Measurements from ENCODE around the gene MBD3L5. TPM values are rescaled to one million over a fixed set of nuclear protein-coding genes. Genes with fewer than 3 reads are reported as not detected.
A peak's percentile ranks its signal among the peaks of the same experiment; 100 is the strongest.
"Not testable (repeated sequence)": the region's sequence is repeated elsewhere in the genome, so short reads cannot be mapped to it uniquely, and the experiment has no call there.

Gene MBD3L5
- total and polyA plus RNA-seq, 12 donors: not detected

DNA sequence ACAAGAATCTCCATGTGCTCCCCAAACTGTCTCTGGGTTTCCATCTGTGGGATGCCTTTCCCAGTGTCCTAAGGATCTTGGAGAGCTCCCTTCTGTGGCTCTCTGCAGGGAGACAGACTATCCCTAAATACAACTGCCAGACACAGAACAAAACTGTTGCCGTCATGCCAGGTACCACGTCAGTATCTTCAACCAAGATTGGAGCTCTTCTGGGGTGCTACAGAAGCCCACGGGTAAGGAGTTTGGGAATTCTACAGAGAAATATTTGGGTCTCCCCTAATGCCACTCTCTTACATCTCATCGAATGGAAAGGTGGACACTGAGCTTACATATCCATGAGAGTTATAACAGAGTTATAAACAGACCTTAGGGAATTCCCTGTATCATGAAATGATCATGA, 33.0 kb downstream of the MBD3L5 start:
- no peaks in the 10 kb centered on the region for H3K9me3 ChIP-seq (replicated peaks in 1 of 3)
- intact Hi-C loops (cut with DNase I): no loop called here
- H3K27me3 ChIP-seq: no peaks in the 10 kb centered on the region
- H3K27ac ChIP-seq: no peak overlapping the region
- WGBS, 4 donors: 74 to 86% (median 76%) methylated on average over 4 of the region's 4 CpGs
- peak in 1 of 7 donors; percentile 46 for DNase-seq
- TF ChIP-seq POLR2A (IDR thresholded peaks at IDR 0.05): no peak
- TF ChIP-seq, protein P1, sequence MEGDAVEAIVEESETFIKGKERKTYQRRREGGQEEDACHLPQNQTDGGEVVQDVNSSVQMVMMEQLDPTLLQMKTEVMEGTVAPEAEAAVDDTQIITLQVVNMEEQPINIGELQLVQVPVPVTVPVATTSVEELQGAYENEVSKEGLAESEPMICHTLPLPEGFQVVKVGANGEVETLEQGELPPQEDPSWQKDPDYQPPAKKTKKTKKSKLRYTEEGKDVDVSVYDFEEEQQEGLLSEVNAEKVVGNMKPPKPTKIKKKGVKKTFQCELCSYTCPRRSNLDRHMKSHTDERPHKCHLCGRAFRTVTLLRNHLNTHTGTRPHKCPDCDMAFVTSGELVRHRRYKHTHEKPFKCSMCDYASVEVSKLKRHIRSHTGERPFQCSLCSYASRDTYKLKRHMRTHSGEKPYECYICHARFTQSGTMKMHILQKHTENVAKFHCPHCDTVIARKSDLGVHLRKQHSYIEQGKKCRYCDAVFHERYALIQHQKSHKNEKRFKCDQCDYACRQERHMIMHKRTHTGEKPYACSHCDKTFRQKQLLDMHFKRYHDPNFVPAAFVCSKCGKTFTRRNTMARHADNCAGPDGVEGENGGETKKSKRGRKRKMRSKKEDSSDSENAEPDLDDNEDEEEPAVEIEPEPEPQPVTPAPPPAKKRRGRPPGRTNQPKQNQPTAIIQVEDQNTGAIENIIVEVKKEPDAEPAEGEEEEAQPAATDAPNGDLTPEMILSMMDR (IDR thresholded peaks at IDR 0.05): no peak
- no peaks in the 10 kb centered on the region for H3K4me1 ChIP-seq (replicated peaks in 1 of 2)
- H3K4me3 ChIP-seq: no peak overlapping the region
- H3K36me3 ChIP-seq (replicated peaks in 1 of 2): no peaks in the 10 kb centered on the region

DNA sequence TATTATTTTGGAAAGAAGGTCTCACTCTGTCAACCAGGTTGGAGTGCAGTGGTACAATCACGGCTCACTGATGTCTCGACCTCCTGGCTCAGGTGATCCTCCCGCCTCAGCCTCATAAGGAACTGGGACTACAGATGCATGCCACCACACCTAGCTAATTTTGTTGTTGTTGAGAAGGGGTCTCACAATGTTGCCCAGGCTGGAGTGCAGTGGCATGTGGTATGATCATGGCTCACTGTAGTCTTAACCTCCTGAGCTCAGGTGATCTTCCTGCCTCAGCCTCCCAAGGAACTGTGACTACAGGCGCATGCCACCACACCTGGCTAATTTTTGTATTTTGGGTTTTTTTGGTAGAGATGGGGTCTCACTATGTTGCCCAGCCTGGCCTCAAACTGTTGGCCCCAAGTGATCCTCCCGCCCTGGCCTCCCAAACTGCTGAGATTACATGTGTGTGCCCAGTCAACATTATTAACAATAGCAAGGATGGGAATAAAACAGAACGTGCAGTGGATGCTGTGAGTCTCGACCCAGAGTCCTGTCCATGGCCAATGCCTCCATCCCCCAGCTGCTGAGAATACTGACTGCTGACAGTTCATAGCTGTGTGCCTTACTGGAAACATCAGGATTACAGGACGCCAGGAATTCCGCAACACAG, 33.5 kb downstream of the MBD3L5 start:
- Histone ChIP-seq H3K36me3 (replicated peaks in 1 of 2) (no peaks in the 10 kb centered on the region), H3K27ac (no peak overlapping the region), H3K4me1 (replicated peaks in 1 of 2) (no peaks in the 10 kb centered on the region), H3K27me3 (no peaks in the 10 kb centered on the region), H3K4me3 (no peak overlapping the region), H3K9me3 (replicated peaks in 1 of 3) (no peaks in the 10 kb centered on the region)
- TF ChIP-seq, protein P1 (IDR thresholded peaks at IDR 0.05): no peak
- no peak for TF ChIP-seq POLR2A (IDR thresholded peaks at IDR 0.05)
- DNase-seq: peak in 1 of 7 donors; percentile 45
- intact Hi-C loops (cut with DNase I): no loop called here
- WGBS, 4 donors: 83 to 90% (median 86%) methylated on average over 8 to 9 of the region's 9 CpGs

DNA sequence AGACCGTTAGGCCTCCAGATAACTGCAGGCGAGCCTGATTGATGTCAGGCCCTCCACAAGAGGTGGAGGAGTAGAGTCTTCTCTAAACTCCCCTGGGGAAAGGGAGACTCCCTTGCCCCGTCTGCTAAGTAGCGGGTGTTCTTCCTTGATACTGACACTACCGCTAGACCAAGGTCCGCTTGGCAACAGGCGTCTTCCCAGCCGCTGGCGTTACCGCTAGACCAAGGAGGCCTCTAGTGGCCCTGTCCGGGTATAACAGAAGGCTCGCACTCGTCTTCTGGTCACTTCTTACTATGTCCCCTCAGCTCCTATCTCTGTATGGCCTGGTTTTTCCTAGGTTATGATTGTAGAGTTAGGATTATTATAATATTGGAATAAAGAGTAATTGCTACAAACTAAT, 36.7 kb downstream of the MBD3L5 start:
- Histone ChIP-seq H3K4me1 (replicated peaks in 1 of 2) (peaks cover 5 to 14% of the 10 kb centered on the region in 2 donors), H3K36me3 (replicated peaks in 1 of 2) (peaks cover 0 to 12% of the 10 kb centered on the region in 2 donors)
- H3K27ac ChIP-seq; H3K4me3 ChIP-seq; H3K9me3 ChIP-seq (replicated peaks in 1 of 3); intact Hi-C loops (cut with DNase I); H3K27me3 ChIP-seq: not testable (repeated sequence)
- TF ChIP-seq, protein P1 (IDR thresholded peaks at IDR 0.05): peak in 2 of 6 experiments; percentile 13 to 27
- 44 to 54% (median 49%) methylated on average over 10 to 13 of the region's 13 CpGs for WGBS, 4 donors
- DNase-seq: peak in 6 of 7 donors; percentile 29 to 61 (median 38)

DNA sequence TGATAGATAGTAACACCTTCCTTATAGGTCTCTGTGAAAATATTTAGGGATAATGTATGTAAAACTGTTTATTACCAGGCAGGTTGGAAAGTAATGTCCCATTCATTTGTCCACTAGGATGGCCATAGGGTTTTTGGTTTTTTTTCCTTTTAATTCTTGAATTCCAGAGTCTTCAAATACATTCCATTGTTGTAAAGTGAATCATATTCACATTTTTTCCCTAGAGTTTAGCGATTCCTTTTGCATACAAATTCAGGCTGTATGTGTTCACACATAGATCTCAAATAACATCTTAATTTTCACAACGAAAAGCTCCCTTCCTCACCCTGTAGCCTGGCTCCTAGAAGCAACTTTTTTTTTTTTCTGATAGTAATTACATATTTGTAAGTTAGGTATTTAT, 37.3 kb downstream of the MBD3L5 start:
- peaks cover 5 to 14% of the 10 kb centered on the region in 2 donors for H3K4me1 ChIP-seq (replicated peaks in 1 of 2)
- TF ChIP-seq, protein P1 (IDR thresholded peaks at IDR 0.05): no peak
- TF ChIP-seq POLR2A (IDR thresholded peaks at IDR 0.05): no peak
- H3K36me3 ChIP-seq (replicated peaks in 1 of 2): peaks cover 0 to 18% of the 10 kb centered on the region in 2 donors
- WGBS, 4 donors: 85 to 89% (median 88%) methylated on average over 2 of the region's 2 CpGs
- intact Hi-C loops (cut with DNase I): no loop called here
- no peak for DNase-seq
- H3K4me3 ChIP-seq: no peak overlapping the region
- H3K27ac ChIP-seq: no peak overlapping the region
- no peaks in the 10 kb centered on the region for H3K9me3 ChIP-seq (replicated peaks in 1 of 3)
- no peaks in the 10 kb centered on the region for H3K27me3 ChIP-seq
